ENCODE data around the gene QKI.

The QKI gene

DNA sequence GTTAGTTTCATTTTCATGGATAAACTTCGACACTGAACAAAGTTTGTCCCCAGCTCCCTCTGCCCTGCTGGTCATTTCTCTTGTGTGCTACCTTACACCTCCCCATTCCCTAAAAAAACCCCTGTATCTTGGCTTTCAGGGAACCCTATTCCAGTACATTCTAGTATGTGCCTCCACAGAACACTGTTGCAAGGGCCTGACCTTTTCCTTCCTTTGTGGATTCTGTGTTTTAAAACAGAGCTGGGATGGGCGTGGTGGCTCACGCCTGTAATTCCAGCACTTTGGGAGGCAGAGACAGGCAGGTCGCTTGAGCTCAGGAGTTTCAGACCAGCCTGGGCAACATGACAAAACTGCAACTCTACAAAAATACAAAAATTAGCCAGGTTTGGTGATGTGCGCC lies 20.6 kb upstream of the QKI start:
- DNase-seq, result no peak

DNA sequence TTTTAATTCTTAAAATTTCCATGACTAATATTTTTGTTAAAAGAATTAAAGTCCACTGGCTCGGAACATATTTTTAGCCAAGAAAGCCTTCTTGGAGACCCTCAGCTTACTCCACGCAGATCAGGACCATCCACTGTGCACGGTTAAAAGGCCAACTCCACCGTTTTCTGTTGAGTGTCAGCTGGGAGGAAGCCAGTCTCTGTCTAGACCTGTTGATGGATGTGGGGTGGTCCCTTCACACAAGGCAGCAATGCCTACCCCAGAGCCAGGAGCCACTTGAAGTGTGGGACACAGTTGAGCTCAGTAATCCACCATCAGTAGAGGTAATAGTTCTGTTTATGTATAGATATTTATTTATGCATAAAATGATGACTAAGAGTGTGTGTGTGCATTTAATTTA lies 19.9 kb upstream of the QKI start:
- DNase-seq, result no peak

GRCh38 chr6:163395122-163395830 lies 19.2 kb upstream of the QKI start:
- DNase-seq, result no peak

GRCh38 chr6:163395831-163396185 lies 18.7 kb upstream of the QKI start:
- no peak for DNase-seq

- no peak for DNase-seq
These were observed 17.2 kb upstream of the QKI start for GRCh38 chr6:163397326-163397725.

GRCh38 chr6:163398115-163398514 lies 16.4 kb upstream of the QKI start:
- DNase-seq, result no peak

DNA sequence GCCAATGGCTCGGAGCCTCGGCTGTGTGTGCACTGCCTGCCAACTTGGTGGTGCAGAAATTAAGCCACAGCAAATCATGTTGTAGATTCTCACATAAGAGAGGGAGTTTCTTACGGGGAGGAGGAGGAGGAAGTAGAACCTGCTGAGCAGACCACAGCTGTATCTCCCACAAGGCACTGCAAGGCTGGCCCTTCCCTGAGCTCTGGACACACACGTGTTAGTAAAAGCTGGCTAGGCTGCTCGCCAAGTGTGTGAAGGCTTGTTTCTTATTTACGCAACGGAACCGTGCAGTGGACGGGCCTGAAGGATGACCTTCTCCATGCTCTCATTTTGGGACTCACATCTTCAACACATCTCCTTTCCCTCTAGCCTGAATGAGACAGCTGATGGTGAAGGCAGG lies 15.7 kb upstream of the QKI start:
- DNase-seq, result no peak

- DNase-seq, result no peak
These were observed 14.0 kb upstream of the QKI start for GRCh38 chr6:163400509-163400908.

DNA sequence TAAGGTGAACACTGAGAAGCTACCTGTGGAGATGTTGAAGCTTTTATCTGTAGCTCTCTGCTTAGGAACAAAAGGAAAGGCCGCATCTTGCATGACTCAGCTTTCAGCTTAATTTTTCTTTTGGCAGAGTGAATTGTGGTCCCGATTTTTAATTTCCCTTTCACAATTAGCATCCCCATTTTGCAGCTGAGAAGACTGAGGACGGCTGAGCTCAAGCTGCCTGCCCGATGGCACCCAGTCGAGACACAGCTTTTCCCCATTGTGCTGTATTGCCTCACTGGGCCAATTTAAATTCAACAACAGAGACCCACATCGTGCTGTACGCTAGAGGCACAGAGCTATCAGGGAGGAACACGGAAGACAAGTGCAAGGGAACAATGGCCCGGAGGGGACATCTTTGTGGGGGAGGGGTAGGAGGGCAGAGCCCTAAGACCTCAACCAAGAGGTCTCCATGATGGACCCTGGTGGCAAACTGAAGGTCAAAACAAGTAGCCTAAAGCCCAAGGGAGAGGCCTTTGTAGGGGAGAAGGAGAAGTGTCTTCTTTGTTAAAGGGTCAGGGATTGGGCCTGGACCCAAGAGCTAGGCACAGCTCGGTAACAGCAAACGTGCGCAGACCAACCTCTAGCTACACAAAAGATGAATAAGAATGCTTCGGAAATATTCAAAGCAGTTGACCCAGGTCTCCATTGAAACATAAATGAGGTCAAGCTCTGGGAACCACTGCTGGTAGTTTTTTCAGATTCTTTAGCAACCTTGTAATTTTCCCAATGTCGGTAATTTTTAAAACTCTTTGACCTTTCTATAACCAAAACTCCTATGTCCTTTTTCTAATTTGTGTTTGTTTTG lies 13.3 kb upstream of the QKI start:
- no peak for DNase-seq

GRCh38 chr6:163402616-163403015 lies 11.9 kb upstream of the QKI start:
- no peak for DNase-seq

GRCh38 chr6:163404825-163405265 lies 9.7 kb upstream of the QKI start:
- no peak for DNase-seq

DNA sequence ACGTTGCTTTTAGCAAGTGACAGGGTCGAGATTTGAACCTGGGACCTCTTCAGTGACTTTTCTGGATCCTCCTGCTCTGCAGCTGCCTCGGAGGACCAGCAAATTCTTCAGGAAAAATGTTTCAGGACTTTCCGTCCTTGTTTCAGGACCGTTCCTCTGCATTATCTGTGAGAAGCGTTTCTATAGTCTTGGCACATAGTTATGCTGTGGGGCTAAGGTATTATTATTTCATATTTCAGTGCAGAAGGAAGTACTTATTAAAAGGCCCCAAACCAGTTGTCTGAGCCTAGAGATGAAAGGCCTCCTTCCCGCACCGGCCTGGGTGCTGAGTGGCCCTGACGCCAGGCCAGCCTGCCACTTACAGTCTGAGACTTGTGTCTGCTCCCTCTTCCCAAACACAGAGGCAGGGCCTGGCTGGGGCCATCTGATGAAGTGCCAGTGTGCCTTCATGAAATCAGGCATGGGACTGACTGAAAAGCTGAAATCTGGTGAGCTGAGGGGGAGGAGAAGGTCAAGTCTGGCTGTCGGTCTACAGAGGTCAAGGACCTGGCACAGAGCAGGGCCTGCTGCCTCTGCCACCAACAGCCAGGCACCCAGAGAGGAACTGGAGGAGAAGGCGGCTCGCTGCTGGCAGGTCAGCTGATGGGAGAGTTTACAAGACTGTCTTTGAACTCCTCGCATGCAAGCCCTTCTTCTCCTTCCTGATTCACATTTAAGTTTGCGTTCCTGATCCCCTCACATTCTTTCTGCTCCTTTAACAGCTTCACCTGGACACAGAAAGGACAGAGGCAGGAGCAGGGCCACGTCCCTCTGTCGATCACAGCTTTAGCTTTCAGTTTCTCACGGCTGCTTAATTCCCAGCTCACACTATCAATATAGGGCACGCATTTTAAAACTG lies 8.9 kb upstream of the QKI start:
- peak; percentile 32 for DNase-seq

GRCh38 chr6:163406366-163406765 lies 8.2 kb upstream of the QKI start:
- DNase-seq, result no peak

DNA sequence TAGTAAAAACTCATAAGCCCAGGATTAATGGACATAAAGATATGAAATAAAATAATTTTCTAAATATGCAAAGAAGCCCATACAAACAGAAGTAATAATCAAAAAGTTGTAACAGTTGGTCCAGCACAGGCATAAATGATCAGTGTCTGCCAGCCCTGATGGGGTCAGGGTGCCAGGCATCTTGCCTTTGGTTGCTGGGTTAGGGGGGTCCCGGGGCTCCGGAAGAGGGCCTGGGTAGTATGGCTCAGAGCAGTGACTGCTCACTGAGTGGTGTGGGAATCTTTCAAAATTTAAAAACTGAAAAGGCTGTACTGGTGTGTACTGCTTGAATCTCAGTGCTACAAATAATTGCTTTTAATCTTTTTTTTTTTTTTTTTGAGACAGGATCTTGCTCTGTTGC lies 7.7 kb upstream of the QKI start:
- no peak for DNase-seq

DNA sequence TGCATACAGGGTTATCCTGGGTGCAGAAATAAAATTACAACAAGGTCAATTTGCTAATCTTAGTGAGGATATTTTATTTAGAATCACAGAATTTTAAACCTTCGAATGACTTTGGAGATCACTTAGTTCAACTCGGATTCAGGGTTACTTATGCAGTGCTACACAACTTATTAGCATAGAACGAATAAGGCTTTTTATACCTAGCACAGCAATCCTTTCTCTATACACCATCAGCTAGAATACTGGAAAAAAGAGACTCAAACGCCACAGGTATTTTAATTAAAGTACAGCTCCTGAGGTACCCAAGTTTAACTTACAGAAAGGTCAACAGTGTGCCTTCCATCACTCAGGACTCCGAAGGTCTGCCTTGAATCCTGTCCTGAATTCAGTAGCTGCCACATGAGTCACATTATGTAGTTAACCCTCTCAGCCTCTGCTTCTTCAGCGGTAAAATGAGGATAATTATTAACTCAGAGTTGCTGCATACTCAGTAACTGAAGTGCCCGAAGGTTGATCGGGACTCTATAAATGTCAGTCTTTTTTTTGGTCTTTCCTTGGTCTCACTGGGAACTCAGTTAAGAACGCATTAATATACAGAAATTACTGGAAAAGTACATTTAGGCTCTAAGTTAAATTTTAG lies 6.0 kb upstream of the QKI start:
- no peak for DNase-seq

- no peak for DNase-seq
These were observed 4.8 kb upstream of the QKI start for GRCh38 chr6:163409712-163410111.

DNA sequence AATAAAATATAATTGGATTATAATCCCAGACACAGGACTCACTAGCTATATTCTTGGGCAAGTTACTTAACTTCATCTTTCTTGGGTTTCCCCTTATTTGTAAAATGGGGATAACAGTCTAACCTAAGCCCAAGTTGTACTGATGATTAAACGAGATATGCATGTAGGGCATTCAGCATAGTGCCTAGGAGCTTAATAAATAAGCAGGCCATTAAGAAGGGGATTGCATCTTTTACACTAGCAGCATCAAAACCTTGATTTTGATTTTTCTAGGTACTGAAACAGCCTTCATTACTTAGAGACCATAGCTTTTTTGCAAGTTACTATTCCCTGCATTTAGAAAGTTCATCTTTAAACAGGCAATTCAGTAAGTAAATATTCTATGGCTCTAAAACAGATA lies 2.2 kb upstream of the QKI start:
- no peak for DNase-seq

DNA sequence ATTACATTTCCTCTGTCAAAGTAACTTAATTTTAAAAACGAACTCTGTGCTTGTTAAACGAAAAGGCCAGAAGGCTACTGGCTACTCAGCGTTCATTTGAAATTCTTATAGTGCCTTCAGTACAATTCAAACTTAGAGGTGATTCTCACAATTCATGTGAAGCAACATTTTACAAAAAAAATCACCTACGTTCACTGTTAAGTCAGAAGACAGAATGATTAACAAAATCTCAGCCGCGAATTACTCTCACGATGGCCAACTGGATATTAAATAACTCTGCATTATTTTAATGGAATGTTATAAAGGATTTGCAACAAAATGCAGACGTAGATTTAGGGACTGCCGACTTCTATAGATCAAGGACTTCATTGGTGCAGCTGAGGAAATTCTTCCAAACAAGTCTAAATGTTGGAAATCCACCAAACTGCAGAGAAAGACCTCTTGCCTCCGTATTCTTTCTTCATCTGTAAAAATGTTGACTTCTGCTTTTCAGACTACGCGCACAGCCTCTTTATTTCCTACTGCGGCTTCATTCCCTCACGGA lies 1.6 kb upstream of the QKI start:
- no peak for DNase-seq

DNA sequence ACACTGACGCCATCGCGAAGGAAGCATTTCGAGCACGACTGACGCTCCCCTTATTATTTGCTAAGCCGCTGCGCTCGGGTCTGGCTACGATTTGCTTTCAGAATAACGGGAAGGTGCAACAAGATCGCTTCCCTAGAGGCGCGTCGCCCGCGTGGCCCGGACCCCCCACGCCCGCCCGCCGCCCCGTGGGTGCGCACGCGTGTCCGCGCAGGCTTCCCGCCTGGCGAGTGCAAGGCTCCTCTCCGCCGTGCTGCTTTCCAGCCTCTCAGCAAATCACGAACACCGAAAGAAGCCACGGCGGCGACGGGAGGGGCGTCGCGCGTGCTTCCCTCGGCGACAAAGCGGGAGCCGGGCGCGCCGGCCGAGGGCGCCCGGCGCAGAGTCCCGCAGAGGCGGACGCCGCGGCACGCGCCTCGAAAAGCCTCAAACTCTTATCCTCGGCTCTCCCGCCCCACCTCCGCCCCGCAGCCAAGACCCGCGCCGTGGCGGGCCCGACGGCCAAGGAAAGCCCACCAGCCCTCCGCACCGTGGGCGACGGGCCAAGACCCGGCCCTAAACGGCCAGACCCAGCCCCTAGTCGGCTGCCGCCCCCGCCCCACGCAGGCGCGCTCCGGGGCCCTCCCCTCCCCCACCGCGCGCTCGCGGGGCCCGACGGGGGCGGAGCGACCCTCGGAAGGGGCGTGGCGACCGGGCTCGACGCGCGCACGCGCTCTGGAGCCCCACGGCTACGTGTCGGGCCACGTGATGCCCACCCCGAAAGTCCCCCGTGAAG lies 987 bp upstream of the QKI start:
- peak; percentile 89 for DNase-seq

- no peak for DNase-seq
These were observed 565 bp downstream of the QKI start for GRCh38 chr6:163414946-163415619.
